Gastrocnemius medialis (tissue), 4 donors: ENCODE data around the gene SPN.
"Not testable (repeated sequence)": the region's sequence is repeated elsewhere in the genome, so short reads cannot be mapped to it uniquely, and the experiment has no call there.

ENCODE experiments used
- POLR2A ChIP-seq, 2 donors: fragments of 450-650 bp; IDR thresholded peaks; one replicate each; pipeline ENCODE4 v1.6.1; 2017; ENCODE audit warnings: antibody characterized with exemption in 2 of 2, mild to moderate bottlenecking in 2 of 2, moderate library complexity in 2 of 2
- TF ChIP-seq, protein P1 (sequence below), 5 experiments: fragments of 450-650 bp in 3 of 5; fragments of 200-600 bp in 2 of 5; sonication (generic) in 2 of 5; IDR thresholded peaks in 4 of 5; conservative IDR thresholded peaks in 1 of 5; 1 replicate in 4 of 5; 2 replicates in 1 of 5; pipeline ENCODE4 v1.5.1; 2016 to 2019; ENCODE audit warnings: antibody characterized with exemption in 5 of 5, mild to moderate bottlenecking in 3 of 5, moderate library complexity in 3 of 5

GRCh38 chr16:29625114-29625513, 37.9 kb upstream of the SPN start:
- TF ChIP-seq, protein P1, sequence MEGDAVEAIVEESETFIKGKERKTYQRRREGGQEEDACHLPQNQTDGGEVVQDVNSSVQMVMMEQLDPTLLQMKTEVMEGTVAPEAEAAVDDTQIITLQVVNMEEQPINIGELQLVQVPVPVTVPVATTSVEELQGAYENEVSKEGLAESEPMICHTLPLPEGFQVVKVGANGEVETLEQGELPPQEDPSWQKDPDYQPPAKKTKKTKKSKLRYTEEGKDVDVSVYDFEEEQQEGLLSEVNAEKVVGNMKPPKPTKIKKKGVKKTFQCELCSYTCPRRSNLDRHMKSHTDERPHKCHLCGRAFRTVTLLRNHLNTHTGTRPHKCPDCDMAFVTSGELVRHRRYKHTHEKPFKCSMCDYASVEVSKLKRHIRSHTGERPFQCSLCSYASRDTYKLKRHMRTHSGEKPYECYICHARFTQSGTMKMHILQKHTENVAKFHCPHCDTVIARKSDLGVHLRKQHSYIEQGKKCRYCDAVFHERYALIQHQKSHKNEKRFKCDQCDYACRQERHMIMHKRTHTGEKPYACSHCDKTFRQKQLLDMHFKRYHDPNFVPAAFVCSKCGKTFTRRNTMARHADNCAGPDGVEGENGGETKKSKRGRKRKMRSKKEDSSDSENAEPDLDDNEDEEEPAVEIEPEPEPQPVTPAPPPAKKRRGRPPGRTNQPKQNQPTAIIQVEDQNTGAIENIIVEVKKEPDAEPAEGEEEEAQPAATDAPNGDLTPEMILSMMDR (IDR thresholded peaks at IDR 0.05 in 4 of 5, conservative IDR thresholded peaks at IDR 0.05 in 1 of 5), result not testable (repeated sequence)
- not testable (repeated sequence) for TF ChIP-seq POLR2A (IDR thresholded peaks at IDR 0.05)
